GM12892 (cell line): Measurements from ENCODE around the gene MAP4K4.

Source experiments
- DNase-seq: peaks from one replicate; pipeline ENCODE4 v3.0.0; 2011; ENCODE audit not compliant: insufficient read length
- FAIRE-seq: peaks from 2 replicates; lab custom pipeline; 2011; peaks lifted over from hg19 to GRCh38; lab: Jason Lieb, UNC
- POLR2A ChIP-seq: IDR thresholded peaks from 2 replicates; pipeline ENCODE4 v1.6.1; 2011; ENCODE audit warnings: low read depth, low read length, control low read depth
- POLR2AphosphoS5 ChIP-seq: IDR thresholded peaks from 2 replicates; pipeline ENCODE4 v1.6.1; 2011; ENCODE audit warnings: low read depth, low read length, control low read depth
- TAF1 ChIP-seq: IDR thresholded peaks from 2 replicates; pipeline ENCODE4 v1.6.1; 2011; ENCODE audit warnings: low read depth, mild to moderate bottlenecking, control low read depth, low read length, borderline replicate concordance

Gene MAP4K4

GRCh38 chr2:101820519-101820918, 123.0 kb downstream of the MAP4K4 start:
- FAIRE-seq (no peak), DNase-seq (no peak)
- TF ChIP-seq TAF1 = no peak
- TF ChIP-seq POLR2A = no peak
- TF ChIP-seq POLR2AphosphoS5 = no peak

- DNase-seq (no peak), FAIRE-seq (no peak)
- no peak for TF ChIP-seq POLR2AphosphoS5
- TF ChIP-seq POLR2A = no peak
- no peak for TF ChIP-seq TAF1
Observed at GRCh38 chr2:101821059-101821805, 123.7 kb downstream of the MAP4K4 start.

- no peak for DNase-seq
- FAIRE-seq = no peak
Observed at GRCh38 chr2:101821828-101822458, 124.4 kb downstream of the MAP4K4 start.

GRCh38 chr2:101823347-101823791, 125.9 kb downstream of the MAP4K4 start:
- TF ChIP-seq TAF1 (no peak), POLR2A (no peak), POLR2AphosphoS5 (no peak)
- FAIRE-seq = peak; percentile 62

More at GRCh38 chr2:101821828-101822458, 124.4 kb downstream of the MAP4K4 start:
- TF ChIP-seq TAF1 (no peak), POLR2A (no peak), POLR2AphosphoS5 (no peak)

GRCh38 chr2:101823859-101824258, 126.4 kb downstream of the MAP4K4 start:
- TF ChIP-seq POLR2A = no peak
- TF ChIP-seq POLR2AphosphoS5 = no peak
- TF ChIP-seq TAF1 = no peak
- DNase-seq (no peak), FAIRE-seq (no peak)

More at GRCh38 chr2:101823347-101823791, 125.9 kb downstream of the MAP4K4 start:
- DNase-seq = no peak

- no peak for DNase-seq
- no peak for FAIRE-seq
- TF ChIP-seq POLR2AphosphoS5 = no peak
- no peak for TF ChIP-seq POLR2A
- no peak for TF ChIP-seq TAF1
Observed at GRCh38 chr2:101826716-101827115, 129.2 kb downstream of the MAP4K4 start.

- DNase-seq = no peak
- no peak for FAIRE-seq
Observed at GRCh38 chr2:101827246-101827645, 129.7 kb downstream of the MAP4K4 start.

GRCh38 chr2:101828257-101828656, 130.8 kb downstream of the MAP4K4 start:
- TF ChIP-seq POLR2A = no peak
- TF ChIP-seq POLR2AphosphoS5 = no peak
- no peak for TF ChIP-seq TAF1
- DNase-seq (no peak), FAIRE-seq (no peak)

More at GRCh38 chr2:101827246-101827645, 129.7 kb downstream of the MAP4K4 start:
- no peak for TF ChIP-seq POLR2A
- TF ChIP-seq TAF1 = no peak
- no peak for TF ChIP-seq POLR2AphosphoS5

- no peak for FAIRE-seq
- no peak for DNase-seq
Observed at GRCh38 chr2:101828673-101829334, 131.3 kb downstream of the MAP4K4 start.

GRCh38 chr2:101829429-101829828, 131.9 kb downstream of the MAP4K4 start:
- FAIRE-seq (no peak), DNase-seq (no peak)
- no peak for TF ChIP-seq POLR2A
- TF ChIP-seq TAF1 = no peak
- no peak for TF ChIP-seq POLR2AphosphoS5

More at GRCh38 chr2:101828673-101829334, 131.3 kb downstream of the MAP4K4 start:
- TF ChIP-seq POLR2A = no peak
- no peak for TF ChIP-seq TAF1
- TF ChIP-seq POLR2AphosphoS5 = no peak

- TF ChIP-seq TAF1 = no peak
- no peak for TF ChIP-seq POLR2AphosphoS5
- no peak for TF ChIP-seq POLR2A
- FAIRE-seq = no peak
- DNase-seq = no peak
Observed at GRCh38 chr2:101830146-101830545, 132.6 kb downstream of the MAP4K4 start.

GRCh38 chr2:101830555-101830954, 133.0 kb downstream of the MAP4K4 start:
- no peak for FAIRE-seq
- TF ChIP-seq POLR2A = no peak
- no peak for TF ChIP-seq POLR2AphosphoS5
- no peak for TF ChIP-seq TAF1
- DNase-seq = no peak
